K562 (cell line): ENCODE measurements around the gene TESK1. TPM values are rescaled to one million over a fixed set of nuclear protein-coding genes. Genes with fewer than 3 reads are reported as not detected.
A peak's percentile ranks its signal among the peaks of the same experiment; 100 is the strongest.

Source experiments
- ADNP ChIP-seq: fragments of 200-800 bp; sonication (Bioruptor generic); IDR thresholded peaks from 2 replicates; pipeline ENCODE4 v1.6.1; 2016; ENCODE audit warnings: missing genetic modification characterization, missing compliant biosample characterization
- CEBPB ChIP-seq: fragments of 450-650 bp; IDR thresholded peaks from 2 replicates; pipeline ENCODE4 v1.6.1; 2016; ENCODE audit warnings: missing genetic modification characterization, missing compliant biosample characterization
- EHMT2 ChIP-seq: fragments of 450-650 bp; IDR thresholded peaks from 2 replicates; pipeline ENCODE4 v1.6.1; 2018; ENCODE audit warnings: antibody characterized with exemption
- GMEB1 ChIP-seq: fragments of 250-450 bp; sonication (Bioruptor Pico); IDR thresholded peaks from 2 replicates; pipeline ENCODE4 v1.4.0; 2020; ENCODE audit warnings: mild to moderate bottlenecking
- PRMT5 ChIP-seq: sonication (generic); formaldehyde crosslinking; IDR thresholded peaks from 2 replicates; pipeline ENCODE4 v1.5.0; 2020; ENCODE audit warnings: missing genetic modification reagents
- RBM15 ChIP-seq: fragments of 200-400 bp; formaldehyde crosslinking; IDR thresholded peaks from 2 replicates; pipeline ENCODE4 v1.6.1; 2018; ENCODE audit warnings: mild to moderate bottlenecking, low read length, moderate library complexity; ENCODE audit not compliant: insufficient read depth
- RERE ChIP-seq: sonication (generic); formaldehyde crosslinking; IDR thresholded peaks from 2 replicates; pipeline ENCODE4 v1.8.0; 2023; ENCODE audit warnings: missing genetic modification reagents, mild to moderate bottlenecking, borderline replicate concordance
- RNF2 ChIP-seq: sonication (generic); IDR thresholded peaks from 2 replicates; pipeline ENCODE4 v1.6.1; 2016
- SIX5 ChIP-seq, 2 experiments: IDR thresholded peaks; 2 replicates each; pipeline ENCODE4 v1.6.1; 2011; ENCODE audit warnings: low read length in 2 of 2, borderline replicate concordance in 1 of 2, low read depth in 1 of 2, mild to moderate bottlenecking in 1 of 2, moderate library complexity in 1 of 2; ENCODE audit not compliant: insufficient read depth in 1 of 2
- SRSF9 ChIP-seq: fragments of 200-400 bp; formaldehyde crosslinking; IDR thresholded peaks from 2 replicates; pipeline ENCODE4 v1.6.1; 2017; ENCODE audit warnings: low read depth, low read length, borderline replicate concordance
- ZBTB33 ChIP-seq: sonication (generic); formaldehyde crosslinking; IDR thresholded peaks from 2 replicates; pipeline ENCODE4 v1.8.1; 2023; ENCODE audit warnings: mild to moderate bottlenecking, missing genetic modification reagents
- ZEB2 ChIP-seq: fragments of 450-650 bp; IDR thresholded peaks from 2 replicates; pipeline ENCODE4 v1.6.1; 2016
- ZKSCAN1 ChIP-seq: fragments of 150-350 bp; IDR thresholded peaks from 2 replicates; pipeline ENCODE4 v1.6.1; 2016; ENCODE audit warnings: low read depth, low read length
- ZNF24 ChIP-seq: fragments of 450-650 bp; IDR thresholded peaks from 2 replicates; pipeline ENCODE4 v1.6.1; 2016
- ZNF699 ChIP-seq: fragments of 250-450 bp; sonication (Bioruptor Pico); IDR thresholded peaks from 2 replicates; pipeline ENCODE4 v1.8.0; 2021; ENCODE audit warnings: mild to moderate bottlenecking, moderate library complexity; ENCODE audit not compliant: insufficient replicate concordance
- polyA plus RNA-seq, 8 experiments: library from polyadenylated mRNA; depleted of rRNA in 4 of 8; stranded (reverse) in 5 of 8; unstranded in 3 of 8; fragments of >200 nt; fragmentation: Nextera tagmentation in 2 of 8; fragmentation: Illumina TruSeq in 1 of 8; extraction: Ambion mirVana in 2 of 8; extraction: Trizol in 1 of 8; gene quantifications; 2 replicates each; pipeline versions ENCODE4 v1.2.1 to v1.2.3, GENCODE V29; 2011 to 2014; ENCODE audit warnings: inconsistent platforms in 1 of 8, missing spikeins in 1 of 8
- total RNA-seq, 7 experiments: library from RNA; depleted of rRNA in 6 of 7; stranded (reverse); fragments of >200 nt in 6 of 7; fragmentation: Illumina TruSeq in 2 of 7; extraction: Trizol in 2 of 7; gene quantifications; 2 replicates each; pipeline versions ENCODE4 v1.2.1 to v1.2.3, GENCODE V29; 2011 to 2021; ENCODE audit warnings: low replicate concordance in 1 of 7

The TESK1 gene
- total and polyA plus RNA-seq, 9 of the 15 experiments (the other 6 are each of a cell fraction or from before 2014, with no cell fraction given): 0.07 to 10.4 (median 4.1) TPM

GRCh38 chr9:35603506-35603985 lies 1.5 kb upstream of the TESK1 start (continued):
- 0 out of 2 replicates have a peak, but pooled peaks have one; percentile 38 for TF ChIP-seq ZBTB33 (CRISPR knock-in tag)
- no peak for TF ChIP-seq EHMT2
- TF ChIP-seq ZNF24: 0 out of 2 replicates have a peak, but pooled peaks have one; percentile 11
- TF ChIP-seq SIX5 (IDR thresholded peaks at IDR 0.05; ENCODE audit: borderline replicate concordance in 1 of 2, insufficient read depth in 1 of 2, low read depth in 1 of 2, low read length in 2 of 2): no peak
- TF ChIP-seq ZKSCAN1: no peak
- TF ChIP-seq RNF2: 0 out of 2 replicates have a peak, but pooled peaks have one; percentile 35
- TF ChIP-seq CEBPB (tag): peak; percentile 68
- no peak for TF ChIP-seq ZNF699 (CRISPR knock-in tag)
- no peak for TF ChIP-seq SRSF9
- no peak for TF ChIP-seq PRMT5
- TF ChIP-seq RERE (CRISPR knock-in tag): no peak
- TF ChIP-seq ZEB2: no peak
- no peak for TF ChIP-seq RBM15
- TF ChIP-seq GMEB1 (CRISPR knock-in tag): no peak
- no peak for TF ChIP-seq ADNP
